Stimulated activated naive CD8-positive, alpha-beta T cell treated with anti-CD3 and anti-CD28 coated beads, Interleukin-15, Interleukin-2, amounts not matched to agents 100 ng/mL and 50 ng/mL, for 24 hours (primary cell): ENCODE data around the gene ITGB2.

ENCODE experiments used
- H3K27ac Mint-ChIP-seq: one replicate; pipeline ENCODE4 v1.8.0; 2021; ENCODE audit warnings: mild to moderate bottlenecking, mixed read lengths
- H3K27me3 Mint-ChIP-seq: one replicate; pipeline ENCODE4 v1.8.0; 2021; ENCODE audit warnings: mixed read lengths
- H3K36me3 Mint-ChIP-seq: one replicate; pipeline ENCODE4 v1.8.0; 2021; ENCODE audit warnings: low read depth, mixed read lengths
- H3K4me1 Mint-ChIP-seq: one replicate; pipeline ENCODE4 v1.8.0; 2021; ENCODE audit warnings: low read depth, mixed read lengths
- H3K4me3 Mint-ChIP-seq: one replicate; pipeline ENCODE4 v1.8.0; 2021; ENCODE audit warnings: mild to moderate bottlenecking, mixed read lengths
- H3K9me3 Mint-ChIP-seq: one replicate; pipeline ENCODE4 v1.8.0; 2021; ENCODE audit warnings: mixed read lengths

ITGB2 gene

GRCh38 chr21:44848821-44849521, 71.7 kb downstream of the ITGB2 start:
- Mint-ChIP-seq H3K9me3 (no peaks in the 10 kb centered on the region), H3K27me3 (no peaks in the 10 kb centered on the region), H3K27ac (no peak overlapping the region), H3K36me3 (peaks cover 22% of the 10 kb centered on the region), H3K4me1 (peaks cover 34% of the 10 kb centered on the region), H3K4me3 (no peak overlapping the region)

- Mint-ChIP-seq H3K27ac (no peak overlapping the region), H3K27me3 (no peaks in the 10 kb centered on the region), H3K9me3 (no peaks in the 10 kb centered on the region), H3K36me3 (peaks cover 12% of the 10 kb centered on the region), H3K4me3 (no peak overlapping the region), H3K4me1 (peaks cover 25% of the 10 kb centered on the region)
Measured at GRCh38 chr21:44847261-44848056, 73.2 kb downstream of the ITGB2 start.

- H3K27ac Mint-ChIP-seq = peak overlapping the region; percentile 76
- no peaks in the 10 kb centered on the region for H3K27me3 Mint-ChIP-seq
- H3K4me3 Mint-ChIP-seq = peak overlapping the region; percentile 77
- H3K9me3 Mint-ChIP-seq = no peaks in the 10 kb centered on the region
- peaks cover 12% of the 10 kb centered on the region for H3K36me3 Mint-ChIP-seq
- peaks cover 17% of the 10 kb centered on the region for H3K4me1 Mint-ChIP-seq
Measured at GRCh38 chr21:44846485-44847260, 74.0 kb downstream of the ITGB2 start.

- Mint-ChIP-seq H3K9me3 (no peaks in the 10 kb centered on the region), H3K27ac (peak overlapping the region; percentile 76), H3K4me3 (peak overlapping the region; percentile 77), H3K36me3 (peaks cover 12% of the 10 kb centered on the region), H3K4me1 (peaks cover 16% of the 10 kb centered on the region), H3K27me3 (no peaks in the 10 kb centered on the region)
Measured at GRCh38 chr21:44846224-44846484, 74.5 kb downstream of the ITGB2 start.

GRCh38 chr21:44845418-44846223, 75.1 kb downstream of the ITGB2 start:
- H3K9me3 Mint-ChIP-seq = no peaks in the 10 kb centered on the region
- H3K27me3 Mint-ChIP-seq = no peaks in the 10 kb centered on the region
- peaks cover 12% of the 10 kb centered on the region for H3K36me3 Mint-ChIP-seq
- H3K27ac Mint-ChIP-seq = peak overlapping the region; percentile 76
- peak overlapping the region; percentile 77 for H3K4me3 Mint-ChIP-seq
- peaks cover 16% of the 10 kb centered on the region for H3K4me1 Mint-ChIP-seq

- Mint-ChIP-seq H3K36me3 (peaks cover 4% of the 10 kb centered on the region), H3K4me1 (peaks cover 16% of the 10 kb centered on the region), H3K9me3 (no peaks in the 10 kb centered on the region), H3K27me3 (no peaks in the 10 kb centered on the region), H3K4me3 (no peak overlapping the region), H3K27ac (no peak overlapping the region)
Measured at GRCh38 chr21:44844256-44844655, 76.4 kb downstream of the ITGB2 start.

GRCh38 chr21:44842721-44843445, 77.8 kb downstream of the ITGB2 start:
- Mint-ChIP-seq H3K27ac (no peak overlapping the region), H3K36me3 (no peaks in the 10 kb centered on the region), H3K4me1 (peaks cover 16% of the 10 kb centered on the region)

GRCh38 chr21:44842087-44842486, 78.6 kb downstream of the ITGB2 start:
- no peak overlapping the region for H3K27ac Mint-ChIP-seq
- H3K27me3 Mint-ChIP-seq = no peaks in the 10 kb centered on the region
- peaks cover 16% of the 10 kb centered on the region for H3K4me1 Mint-ChIP-seq
- no peaks in the 10 kb centered on the region for H3K36me3 Mint-ChIP-seq
- H3K4me3 Mint-ChIP-seq = no peak overlapping the region
- H3K9me3 Mint-ChIP-seq = no peaks in the 10 kb centered on the region

More at GRCh38 chr21:44842721-44843445, 77.8 kb downstream of the ITGB2 start:
- Mint-ChIP-seq H3K9me3 (no peaks in the 10 kb centered on the region), H3K27me3 (no peaks in the 10 kb centered on the region), H3K4me3 (no peak overlapping the region)

GRCh38 chr21:44840771-44841170, 79.9 kb downstream of the ITGB2 start:
- Mint-ChIP-seq H3K4me3 (no peak overlapping the region), H3K9me3 (no peaks in the 10 kb centered on the region), H3K27ac (no peak overlapping the region), H3K27me3 (no peaks in the 10 kb centered on the region), H3K4me1 (peaks cover 7% of the 10 kb centered on the region), H3K36me3 (no peaks in the 10 kb centered on the region)

GRCh38 chr21:44838951-44839350, 81.7 kb downstream of the ITGB2 start:
- no peaks in the 10 kb centered on the region for H3K4me1 Mint-ChIP-seq
- no peak overlapping the region for H3K4me3 Mint-ChIP-seq
- H3K36me3 Mint-ChIP-seq = no peaks in the 10 kb centered on the region
- no peaks in the 10 kb centered on the region for H3K9me3 Mint-ChIP-seq
- H3K27ac Mint-ChIP-seq = no peak overlapping the region
- no peaks in the 10 kb centered on the region for H3K27me3 Mint-ChIP-seq

GRCh38 chr21:44838039-44838895, 82.4 kb downstream of the ITGB2 start:
- Mint-ChIP-seq H3K36me3 (no peaks in the 10 kb centered on the region), H3K9me3 (no peaks in the 10 kb centered on the region), H3K27ac (no peak overlapping the region), H3K27me3 (no peaks in the 10 kb centered on the region), H3K4me3 (no peak overlapping the region), H3K4me1 (no peaks in the 10 kb centered on the region)

- Mint-ChIP-seq H3K4me3 (no peak overlapping the region), H3K36me3 (no peaks in the 10 kb centered on the region), H3K27ac (no peak overlapping the region), H3K4me1 (no peaks in the 10 kb centered on the region), H3K9me3 (no peaks in the 10 kb centered on the region), H3K27me3 (no peaks in the 10 kb centered on the region)
Measured at GRCh38 chr21:44837537-44837936, 83.2 kb downstream of the ITGB2 start.

- Mint-ChIP-seq H3K4me3 (no peak overlapping the region), H3K9me3 (no peaks in the 10 kb centered on the region), H3K4me1 (no peaks in the 10 kb centered on the region), H3K27me3 (no peaks in the 10 kb centered on the region), H3K36me3 (no peaks in the 10 kb centered on the region), H3K27ac (no peak overlapping the region)
Measured at GRCh38 chr21:44836666-44837471, 83.8 kb downstream of the ITGB2 start.
